Measurements from ENCODE around the gene VSIG10L. TPM values are rescaled to one million over a fixed set of nuclear protein-coding genes. Genes with fewer than 3 reads are reported as not detected.

VSIG10L gene
- total RNA-seq, 4 donors from 2014 or later: 2.5 to 6.5 (median 5.2) TPM; not detected in 1

- Histone ChIP-seq H3K4me3 (peak overlapping the region in 1 of 4 donors; percentile 7), H3K27ac (peak overlapping the region in 2 of 4 donors; percentile 67), H3K27me3 (no peaks in the 10 kb centered on the region), H3K9me3 (no peaks in the 10 kb centered on the region), H3K4me1 (peaks cover 0 to 8% (median 4%) of the 10 kb centered on the region in 4 donors), H3K36me3 (no peaks in the 10 kb centered on the region)
- no peak for TF ChIP-seq CTCF (IDR thresholded peaks at IDR 0.05)
- TF ChIP-seq POLR2A (IDR thresholded peaks at IDR 0.05): no peak
- DNase-seq: no peak
Observed at GRCh38 chr19:51371186-51371690, 29.3 kb upstream of the VSIG10L start.

GRCh38 chr19:51370230-51370629 lies 28.3 kb upstream of the VSIG10L start:
- TF ChIP-seq POLR2A (IDR thresholded peaks at IDR 0.05): no peak
- no peak for TF ChIP-seq CTCF (IDR thresholded peaks at IDR 0.05)
- Histone ChIP-seq H3K9me3 (no peaks in the 10 kb centered on the region), H3K4me3 (no peak overlapping the region)

GRCh38 chr19:51368366-51369282 lies 26.7 kb upstream of the VSIG10L start, which contains the start of gene CLDND2:
Gene CLDND2 (minus strand): TSS chr19:51369003. CDS start chr19:51368577, 426 bp downstream.
- peak within 1 kb of the TSS; percentile 72 to 94 (median 75) for H3K4me3 ChIP-seq
- DNase-seq: no peak
- peak within 1 kb of the TSS; percentile 88 to 98 (median 94) for H3K27ac ChIP-seq
- H3K36me3 ChIP-seq: no peaks in the 10 kb centered on the region
- TF ChIP-seq POLR2A (IDR thresholded peaks at IDR 0.05): no peak
- TF ChIP-seq CTCF (IDR thresholded peaks at IDR 0.05): no peak
- H3K27me3 ChIP-seq: no peaks in the 10 kb centered on the region
- peaks cover 0 to 29% (median 7%) of the 10 kb centered on the region in 4 donors for H3K4me1 ChIP-seq
- H3K9me3 ChIP-seq: no peaks in the 10 kb centered on the region

More at GRCh38 chr19:51370230-51370629, 28.3 kb upstream of the VSIG10L start:
- no peak overlapping the region for H3K27ac ChIP-seq
- H3K27me3 ChIP-seq: no peaks in the 10 kb centered on the region
- H3K36me3 ChIP-seq: no peaks in the 10 kb centered on the region
- H3K4me1 ChIP-seq: peaks cover 0 to 13% (median 6%) of the 10 kb centered on the region in 4 donors
- no peak for DNase-seq

- Histone ChIP-seq H3K27me3 (no peaks in the 10 kb centered on the region), H3K9me3 (no peaks in the 10 kb centered on the region), H3K4me1 (peaks cover 2 to 36% (median 9%) of the 10 kb centered on the region in 4 donors), H3K4me3 (peak overlapping the region; percentile 72 to 94 (median 75)), H3K36me3 (no peaks in the 10 kb centered on the region), H3K27ac (peak overlapping the region; percentile 88 to 98 (median 94))
- peak; percentile 100 for DNase-seq
- TF ChIP-seq POLR2A (IDR thresholded peaks at IDR 0.05) (no peak), CTCF (IDR thresholded peaks at IDR 0.05) (no peak)
Observed at GRCh38 chr19:51367565-51368365, 25.8 kb upstream of the VSIG10L start.

GRCh38 chr19:51367255-51367564 lies 25.3 kb upstream of the VSIG10L start:
- Histone ChIP-seq H3K4me1 (peaks cover 5 to 40% (median 11%) of the 10 kb centered on the region in 4 donors), H3K36me3 (no peaks in the 10 kb centered on the region), H3K27ac (peak overlapping the region; percentile 88 to 98 (median 94)), H3K4me3 (peak overlapping the region; percentile 72 to 94 (median 75)), H3K9me3 (no peaks in the 10 kb centered on the region), H3K27me3 (no peaks in the 10 kb centered on the region)
- TF ChIP-seq CTCF (IDR thresholded peaks at IDR 0.05): no peak
- peak; percentile 84 to 98 for TF ChIP-seq POLR2A (IDR thresholded peaks at IDR 0.05)
- DNase-seq: no peak
